Measurements from ENCODE around the gene NELFB. TPM values are rescaled to one million over a fixed set of nuclear protein-coding genes. Genes with fewer than 3 reads are reported as not detected.

The NELFB gene
- total and polyA plus RNA-seq, 2 of the 4 experiments (the other 2 are of a cell fraction), result 36.9 to 66.0 TPM

DNA sequence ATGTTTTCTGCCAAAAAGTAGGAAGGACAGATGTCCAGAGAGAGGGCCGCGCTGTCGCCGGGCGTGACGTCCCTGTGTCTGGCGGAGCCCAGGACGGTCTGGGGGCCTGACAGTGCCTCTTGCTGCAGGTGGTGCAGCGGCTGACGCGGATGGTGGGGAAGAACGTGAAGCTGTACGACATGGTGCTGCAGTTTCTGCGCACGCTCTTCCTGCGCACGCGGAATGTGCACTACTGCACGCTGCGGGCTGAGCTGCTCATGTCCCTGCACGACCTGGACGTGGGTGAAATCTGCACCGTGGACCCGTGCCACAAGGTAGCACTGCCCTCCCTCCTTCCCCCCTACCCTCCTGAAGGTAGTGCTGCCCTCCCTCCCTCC is 7.8 kb downstream of the NELFB start:
- Histone ChIP-seq H3K56ac (ENCODE audit: extremely low read depth, insufficient read depth, low read length) (no peak overlapping the region), H3K4me2 (ENCODE audit: low read depth, low read length) (no peak overlapping the region), H3K79me1 (ENCODE audit: low read depth in 1 of 2, low read length in 2 of 2) (peaks cover 10 to 40% of the 10 kb centered on the region in 2 experiments), H4K5ac (ENCODE audit: low read depth, low read length) (no peak overlapping the region), H4K8ac (ENCODE audit: low read depth in 2 of 2, low read length in 2 of 2) (no peak overlapping the region), H2AK5ac (ENCODE audit: low read depth, low read length) (no peak overlapping the region; the same call in 1 of the 2 replicates), H3K27ac (ENCODE audit: insufficient read depth, low read length) (no peak overlapping the region), H3K36me3 (ENCODE audit: control insufficient read depth, insufficient read depth, low read length) (peaks cover 53% of the 10 kb centered on the region), H3K18ac (ENCODE audit: low read depth, low read length) (no peak overlapping the region), H3K4me1 (ENCODE audit: control insufficient read depth, insufficient read depth, low read length) (no peaks in the 10 kb centered on the region), H2BK5ac (ENCODE audit: low read depth, low read length, poor library complexity, severe bottlenecking) (no peak overlapping the region), H3K27me3 (ENCODE audit: control insufficient read depth, insufficient read depth, low read length) (no peaks in the 10 kb centered on the region), H3K4ac (ENCODE audit: low read depth, low read length) (no peak overlapping the region), H3K9me3 (ENCODE audit: control insufficient read depth, insufficient read depth, low read length) (no peaks in the 10 kb centered on the region), H2AK9ac (replicated peaks; ENCODE audit: low read depth, low read length, poor library complexity) (no peak overlapping the region), H4K20me1 (ENCODE audit: insufficient read depth, low read length) (peaks cover 7% of the 10 kb centered on the region), H3K23ac (ENCODE audit: low read depth, low read length) (no peak overlapping the region), H3K9me1 (ENCODE audit: insufficient read depth, low read length) (no peaks in the 10 kb centered on the region), H2BK15ac (ENCODE audit: low read depth, low read length) (no peak overlapping the region), H2AFZ (replicated peaks; ENCODE audit: low read length, poor library complexity) (no peak overlapping the region), H3K9ac (ENCODE audit: low read depth, low read length) (no peak overlapping the region), H2BK120ac (ENCODE audit: low read depth, low read length) (no peak overlapping the region), H4K91ac (ENCODE audit: insufficient read depth, low read depth, low read length) (no peak overlapping the region), H2BK20ac (ENCODE audit: low read depth, low read length) (no peak overlapping the region), H3K14ac (replicated peaks; ENCODE audit: low read depth, low read length) (no peak overlapping the region), H3K4me3 (ENCODE audit: insufficient read depth, low read depth, low read length) (no peak overlapping the region)
- ChIA-PET CTCF (no interaction called here), POLR2A (ENCODE audit: unreplicated experiment) (no interaction called here)
- no TSS peak for BruUV-seq (replicated peaks)
- TF ChIP-seq MXI1 (IDR thresholded peaks at IDR 0.05; ENCODE audit: borderline replicate concordance, low read depth, low read length), result no peak
- TF ChIP-seq, protein P1, sequence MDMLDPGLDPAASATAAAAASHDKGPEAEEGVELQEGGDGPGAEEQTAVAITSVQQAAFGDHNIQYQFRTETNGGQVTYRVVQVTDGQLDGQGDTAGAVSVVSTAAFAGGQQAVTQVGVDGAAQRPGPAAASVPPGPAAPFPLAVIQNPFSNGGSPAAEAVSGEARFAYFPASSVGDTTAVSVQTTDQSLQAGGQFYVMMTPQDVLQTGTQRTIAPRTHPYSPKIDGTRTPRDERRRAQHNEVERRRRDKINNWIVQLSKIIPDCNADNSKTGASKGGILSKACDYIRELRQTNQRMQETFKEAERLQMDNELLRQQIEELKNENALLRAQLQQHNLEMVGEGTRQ (IDR thresholded peaks at IDR 0.05; ENCODE audit: low read depth, low read length), result no peak
- TF ChIP-seq CEBPB (IDR thresholded peaks at IDR 0.05; ENCODE audit: low read depth, low read length), result no peak
- no peak for TF ChIP-seq RCOR1 (IDR thresholded peaks at IDR 0.05; ENCODE audit: insufficient replicate concordance, low read length)
- TF ChIP-seq CHD1 (IDR thresholded peaks at IDR 0.05; ENCODE audit: low read depth, low read length), result no peak
- TF ChIP-seq, protein P2, sequence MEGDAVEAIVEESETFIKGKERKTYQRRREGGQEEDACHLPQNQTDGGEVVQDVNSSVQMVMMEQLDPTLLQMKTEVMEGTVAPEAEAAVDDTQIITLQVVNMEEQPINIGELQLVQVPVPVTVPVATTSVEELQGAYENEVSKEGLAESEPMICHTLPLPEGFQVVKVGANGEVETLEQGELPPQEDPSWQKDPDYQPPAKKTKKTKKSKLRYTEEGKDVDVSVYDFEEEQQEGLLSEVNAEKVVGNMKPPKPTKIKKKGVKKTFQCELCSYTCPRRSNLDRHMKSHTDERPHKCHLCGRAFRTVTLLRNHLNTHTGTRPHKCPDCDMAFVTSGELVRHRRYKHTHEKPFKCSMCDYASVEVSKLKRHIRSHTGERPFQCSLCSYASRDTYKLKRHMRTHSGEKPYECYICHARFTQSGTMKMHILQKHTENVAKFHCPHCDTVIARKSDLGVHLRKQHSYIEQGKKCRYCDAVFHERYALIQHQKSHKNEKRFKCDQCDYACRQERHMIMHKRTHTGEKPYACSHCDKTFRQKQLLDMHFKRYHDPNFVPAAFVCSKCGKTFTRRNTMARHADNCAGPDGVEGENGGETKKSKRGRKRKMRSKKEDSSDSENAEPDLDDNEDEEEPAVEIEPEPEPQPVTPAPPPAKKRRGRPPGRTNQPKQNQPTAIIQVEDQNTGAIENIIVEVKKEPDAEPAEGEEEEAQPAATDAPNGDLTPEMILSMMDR (conservative IDR thresholded peaks at IDR 0.05; ENCODE audit: low read depth, low read length), result no peak
- no peak for TF ChIP-seq SMC3 (IDR thresholded peaks at IDR 0.05; ENCODE audit: low read depth, low read length)
- TF ChIP-seq MAZ (IDR thresholded peaks at IDR 0.05; ENCODE audit: borderline replicate concordance, low read depth, low read length), result no peak
- no peak for TF ChIP-seq RFX5 (IDR thresholded peaks at IDR 0.05; ENCODE audit: low read depth, low read length)
- no peak for TF ChIP-seq BHLHE40 (IDR thresholded peaks at IDR 0.05; ENCODE audit: low read depth, low read length)
- ATAC-seq (ENCODE audit: low read depth), result no peak
- in situ Hi-C loops (cut with MboI; ENCODE audit: low sequenced_read_pairs), result no loop called here
- no peak for DNase-seq
- 96% methylated on average over 20 of the region's 24 CpGs; no CpG with 5 or more reads in 1 of the 2 experiments for WGBS, 2 experiments (ENCODE audit: extremely low coverage in 2 of 2, insufficient read length in 1 of 2)
- intact Hi-C loops (cut with micrococcal nuclease), result no loop called here
- dilution Hi-C loops (cut with HindIII; ENCODE audit: low sequenced_read_pairs, unreplicated experiment), result no loop called here

All from IMR-90 (cell line).